Stimulated activated CD4-positive, alpha-beta T cell treated with anti-CD3 and anti-CD28 coated beads, Interleukin-2, amount 100 ng/mL, for 4 hours (primary cell): ENCODE results near the gene ANKMY2.
"Not testable (repeated sequence)": the region's sequence is repeated elsewhere in the genome, so short reads cannot be mapped to it uniquely, and the experiment has no call there.

Experiments used
- DNase-seq: peaks from one replicate; pipeline ENCODE4 v3.0.0-alpha.2; 2020; ENCODE audit warnings: low read depth

Gene ANKMY2

DNA sequence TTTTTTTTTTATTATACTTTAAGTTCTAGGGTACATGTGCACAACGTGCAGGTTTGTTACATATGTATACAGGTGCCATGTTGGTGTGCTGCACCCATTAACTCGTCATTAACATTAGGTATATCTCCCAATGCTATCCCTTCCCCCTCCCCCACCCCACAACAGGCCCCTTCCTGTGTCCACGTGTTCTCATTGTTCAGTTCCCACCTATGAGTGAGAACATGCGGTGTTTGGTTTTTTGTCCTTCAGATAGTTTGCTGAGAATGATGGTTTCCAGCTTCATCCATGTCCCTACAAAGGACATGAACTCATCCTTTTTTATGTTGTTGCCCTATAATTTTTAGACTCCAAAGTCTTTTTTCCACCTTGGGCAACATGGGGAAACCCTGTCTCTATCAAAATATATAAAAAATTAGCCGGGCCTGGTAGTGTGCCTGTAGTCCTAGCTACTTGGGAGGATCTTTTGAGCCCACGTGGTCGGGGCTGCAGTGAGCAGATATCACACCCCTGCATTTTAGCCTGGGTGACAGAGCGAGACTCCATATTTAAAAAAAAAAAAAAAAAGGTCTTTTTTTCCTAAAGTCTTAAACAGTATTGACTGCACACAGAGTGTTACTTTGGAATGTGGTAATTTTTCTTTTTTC lies 14.4 kb upstream of the ANKMY2 start:
- DNase-seq, result not testable (repeated sequence)

- no peak for DNase-seq
Observed at GRCh38 chr7:16657656-16658279, 12.2 kb upstream of the ANKMY2 start.

DNA sequence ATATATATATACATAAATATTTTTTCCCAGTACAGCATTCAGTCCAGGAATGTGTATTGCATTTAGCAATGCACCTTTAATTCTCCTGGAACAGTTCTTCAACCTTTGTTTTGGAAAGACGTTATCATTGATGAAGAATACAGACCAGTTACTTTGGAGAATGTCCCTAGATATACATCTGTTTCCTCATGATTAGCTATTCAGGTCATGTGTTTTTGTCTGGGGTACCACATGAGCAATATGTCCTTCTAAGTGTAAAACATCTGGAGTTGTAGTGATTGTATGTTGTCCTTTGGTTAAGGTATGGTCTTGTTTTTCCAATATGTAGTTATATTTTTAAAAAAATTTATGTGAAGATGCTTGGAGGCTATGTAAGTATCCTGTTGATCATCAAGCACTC lies 10.6 kb upstream of the ANKMY2 start:
- no peak for DNase-seq

- DNase-seq, result no peak
Observed at GRCh38 chr7:16655394-16655793, 9.8 kb upstream of the ANKMY2 start.

GRCh38 chr7:16652888-16653287 lies 7.3 kb upstream of the ANKMY2 start:
- DNase-seq, result no peak

DNA sequence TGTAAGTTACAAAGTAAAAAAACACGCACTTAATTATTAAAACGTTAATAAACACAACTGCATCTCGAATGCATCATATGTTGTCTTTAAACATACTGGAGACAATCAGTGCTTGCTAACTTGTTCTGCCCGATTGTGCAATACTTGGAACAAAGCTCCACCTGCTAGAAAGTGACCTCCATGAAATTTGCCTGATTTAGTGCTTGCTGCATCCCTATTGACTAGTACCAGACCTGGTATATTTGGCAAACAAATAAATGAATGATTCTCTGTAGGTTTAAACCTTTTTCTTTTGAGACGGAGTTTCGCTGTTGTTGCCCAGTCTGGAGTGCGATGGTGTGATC lies 6.7 kb upstream of the ANKMY2 start:
- no peak for DNase-seq

DNA sequence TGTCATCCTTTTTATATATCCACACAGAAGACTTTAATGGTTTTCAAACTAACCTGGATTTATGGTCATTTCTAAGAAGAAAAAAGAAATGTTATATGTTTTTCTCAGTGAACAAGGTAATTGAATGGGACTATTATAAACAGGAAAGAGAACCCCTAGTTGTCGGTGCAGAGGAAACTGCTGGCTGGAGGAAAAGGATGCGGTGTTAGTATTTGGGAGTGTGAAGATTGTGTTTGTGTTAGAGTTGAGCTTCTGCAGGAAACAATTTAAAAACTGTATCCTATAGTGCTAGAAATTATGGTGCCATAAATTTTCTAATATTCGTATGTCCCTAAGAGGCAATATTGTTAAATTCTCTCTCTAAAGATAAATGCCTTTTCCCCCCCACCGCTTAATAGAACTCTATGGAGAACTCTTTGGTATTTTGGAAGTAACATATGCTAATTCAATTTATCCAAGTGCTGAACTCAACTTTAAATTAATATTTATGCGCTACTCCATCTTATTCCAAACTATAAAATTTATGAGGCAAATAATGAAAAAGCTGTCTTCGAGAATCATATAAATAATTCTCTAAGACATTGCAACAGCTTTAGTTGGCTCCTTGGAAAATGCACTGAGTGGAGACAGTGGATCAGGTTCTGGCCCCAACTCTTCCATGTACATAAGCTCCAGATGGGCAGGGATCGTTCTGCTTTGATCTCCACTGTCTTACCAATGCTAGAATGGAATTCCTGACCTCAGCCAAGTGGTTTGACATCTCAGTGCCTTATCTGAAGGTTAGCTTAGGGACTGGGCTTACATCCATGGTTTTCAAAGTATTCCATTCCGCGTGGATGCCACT lies 6.1 kb upstream of the ANKMY2 start:
- DNase-seq, result no peak

GRCh38 chr7:16650266-16650665 lies 4.7 kb upstream of the ANKMY2 start:
- no peak for DNase-seq

DNA sequence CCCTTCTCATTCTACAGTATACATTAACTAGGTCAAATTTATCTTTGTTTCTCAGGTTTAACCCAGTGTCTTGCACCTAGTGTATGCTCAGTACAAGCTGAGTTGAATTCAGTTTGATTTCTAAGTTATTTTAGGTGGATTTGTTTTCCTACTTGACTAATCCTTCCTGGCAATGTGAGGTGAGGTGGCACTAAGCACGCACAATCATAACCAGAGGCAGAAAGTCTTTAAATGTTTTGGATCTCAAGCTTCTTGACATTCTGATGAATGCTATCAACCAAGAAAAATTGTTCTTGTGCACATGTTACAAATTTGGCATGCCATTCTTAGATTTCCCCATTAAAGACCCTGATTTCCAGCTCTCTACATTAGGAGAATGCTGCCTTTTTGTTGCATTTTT lies 3.6 kb upstream of the ANKMY2 start:
- no peak for DNase-seq

- DNase-seq, result no peak
Observed at GRCh38 chr7:16648551-16648950, 3.0 kb upstream of the ANKMY2 start.

GRCh38 chr7:16647435-16647960 lies 1.9 kb upstream of the ANKMY2 start:
- no peak for DNase-seq

DNA sequence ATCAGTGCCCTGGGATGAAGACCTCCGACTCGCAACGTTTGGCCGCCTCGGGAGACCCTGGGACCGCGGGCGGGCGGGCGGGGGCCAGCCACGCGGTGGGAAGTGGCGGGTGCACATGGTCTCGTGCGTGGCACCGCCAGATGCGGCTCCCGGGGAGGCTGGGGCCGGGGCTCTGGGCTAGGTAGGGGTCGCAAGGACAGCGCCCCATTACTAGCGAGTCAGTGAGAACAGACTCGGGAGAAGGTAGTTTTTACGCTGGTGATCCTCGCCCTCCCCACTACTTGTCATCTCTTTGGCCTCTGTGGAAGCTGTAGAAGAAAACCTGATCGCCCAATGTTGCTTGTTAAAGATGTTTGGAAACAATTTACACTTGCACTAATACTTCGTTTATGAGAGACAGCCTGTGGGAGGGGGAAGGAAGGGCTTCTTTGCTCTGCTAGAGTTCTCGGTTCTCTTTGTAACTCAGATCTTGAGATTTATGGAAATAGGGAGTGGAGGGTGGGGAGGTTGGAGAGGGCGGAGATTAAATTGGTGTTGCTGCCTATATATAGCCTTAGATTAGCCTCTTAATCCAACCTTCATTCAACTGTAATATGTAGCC lies 1.0 kb upstream of the ANKMY2 start:
- no peak for DNase-seq

GRCh38 chr7:16644636-16645592 lies 640 bp downstream of the ANKMY2 start:
- DNase-seq, result peak; percentile 36

DNA sequence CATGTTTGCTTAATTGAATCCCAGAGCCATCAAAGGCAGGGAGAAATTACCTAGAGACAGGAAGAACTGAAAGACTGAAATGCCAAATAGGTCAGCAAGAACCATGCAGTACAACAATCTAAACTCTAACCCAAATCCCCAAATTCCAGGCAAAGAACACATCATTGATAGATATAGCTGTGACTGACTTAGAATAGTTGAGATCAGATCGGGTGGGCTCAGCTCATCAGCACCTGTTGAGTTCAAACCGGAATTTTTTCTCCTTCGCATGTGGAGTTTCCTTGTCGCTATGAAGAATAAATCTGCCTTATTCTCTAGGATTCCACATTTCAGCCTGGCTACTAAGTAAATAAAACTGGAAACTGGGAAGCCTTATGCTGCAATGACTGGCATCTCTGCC lies 1.4 kb downstream of the ANKMY2 start:
- no peak for DNase-seq

- DNase-seq, result no peak
Observed at GRCh38 chr7:16638282-16639280, 7.0 kb downstream of the ANKMY2 start.

- DNase-seq, result no peak
Observed at GRCh38 chr7:16637379-16637778, 8.2 kb downstream of the ANKMY2 start.

GRCh38 chr7:16636555-16637101 lies 8.9 kb downstream of the ANKMY2 start:
- DNase-seq, result no peak

DNA sequence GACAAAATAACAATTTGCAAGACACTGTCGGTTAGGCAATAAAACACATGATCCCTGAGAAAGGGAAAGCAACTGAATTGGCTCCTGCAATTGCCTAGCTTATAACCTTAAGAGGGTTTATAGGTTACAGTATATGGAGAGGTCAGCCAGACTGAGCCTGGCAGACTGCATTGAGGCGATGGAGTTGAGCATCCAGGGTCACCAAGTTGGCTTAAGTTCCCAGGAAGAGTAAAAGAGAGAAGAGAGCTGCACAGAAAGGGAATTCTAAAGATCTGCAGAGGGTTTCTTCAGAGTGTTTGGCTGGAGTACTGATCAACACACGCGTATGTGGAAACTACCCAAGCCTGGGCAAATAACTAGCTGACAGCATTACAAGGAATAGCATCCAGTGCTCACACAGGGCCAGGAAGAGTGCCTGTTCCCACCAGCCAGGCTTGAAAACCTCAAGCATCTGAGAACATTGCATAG lies 11.2 kb downstream of the ANKMY2 start:
- DNase-seq, result no peak

- DNase-seq, result no peak
Observed at GRCh38 chr7:16630654-16631053, 14.9 kb downstream of the ANKMY2 start.

DNA sequence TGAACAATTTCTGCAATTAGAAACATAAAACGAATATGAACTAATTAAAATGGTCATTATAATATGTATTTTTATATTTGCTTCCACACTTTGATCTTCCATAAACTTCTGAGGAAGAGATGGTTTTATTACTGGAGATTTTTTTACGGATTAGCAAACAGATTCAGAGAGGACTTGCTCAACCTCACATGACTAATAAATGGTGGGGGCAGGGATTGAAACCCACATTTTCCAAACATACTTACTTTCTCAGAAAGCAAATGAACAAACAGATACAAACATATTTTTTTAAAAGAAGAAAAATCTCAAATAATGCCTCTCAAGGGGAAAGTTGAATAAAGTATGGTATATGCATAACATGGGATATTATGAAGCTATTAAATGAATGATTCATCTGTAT lies 18.3 kb downstream of the ANKMY2 start:
- DNase-seq, result no peak
